ENCODE data around the gene FZD4. TPM values are rescaled to one million over a fixed set of nuclear protein-coding genes. Genes with fewer than 3 reads are reported as not detected.
"Not testable (repeated sequence)": the region's sequence is repeated elsewhere in the genome, so short reads cannot be mapped to it uniquely, and the experiment has no call there.

Gene FZD4
- total RNA-seq, 2 experiments from 2014 or later = not detected

DNA sequence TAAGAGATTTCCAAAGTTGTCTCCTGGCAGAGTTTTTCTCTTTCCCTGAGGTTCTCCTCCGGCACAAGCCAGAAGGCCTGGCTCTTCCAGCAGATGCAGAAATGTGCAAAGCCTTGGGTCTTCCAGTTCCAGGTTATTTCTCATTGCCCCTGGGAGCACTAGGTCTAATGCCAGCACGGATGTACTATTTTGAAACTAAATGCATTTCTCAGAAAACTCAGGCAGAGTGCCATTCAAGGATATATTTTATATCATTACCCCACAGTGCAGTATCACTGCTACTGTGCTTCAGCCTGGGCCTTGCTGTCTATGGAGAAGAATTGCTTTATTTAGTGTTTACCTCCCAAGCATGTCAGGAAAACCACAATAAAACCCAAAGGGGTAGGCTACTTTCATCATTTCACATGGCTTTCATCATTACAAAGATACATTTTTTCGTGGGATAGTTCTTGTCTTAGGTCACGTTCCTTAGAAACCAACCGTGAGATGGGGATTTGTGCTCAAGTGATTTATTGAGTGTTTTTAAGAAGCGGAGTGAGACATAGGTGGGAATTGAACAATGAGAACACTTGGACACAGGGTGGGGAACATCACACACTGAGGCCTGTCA, 22.4 kb upstream of the FZD4 start:
- Mint-ChIP-seq H3K4me3 (no peak overlapping the region), H3K4me1 (ENCODE audit: low read depth) (no peaks in the 10 kb centered on the region), H3K27ac (no peak overlapping the region), H3K27me3 (no peaks in the 10 kb centered on the region), H3K36me3 (ENCODE audit: low read depth) (no peaks in the 10 kb centered on the region), H3K9me3 (peaks cover 9% of the 10 kb centered on the region)
- DNase-seq = no peak
- intact Hi-C loops (cut with DNase I, micrococcal nuclease) = loop anchor here in 1 of 2 experiments (2.0 kb wide), 1 partner anchor 311 kb away; no protein-coding TSS in a partner anchor
- ATAC-seq (ENCODE audit: poor library complexity) = no peak
- ChIA-PET POLR2A (no interaction called here), CTCF (no interaction called here)
- TF ChIP-seq CTCF (IDR thresholded peaks at IDR 0.05) = no peak
- Histone ChIP-seq H3K4me3 (ENCODE audit: low read length) (no peak overlapping the region), H3K4me1 (ENCODE audit: insufficient read depth, low read length) (no peaks in the 10 kb centered on the region), H3K27ac (ENCODE audit: low read depth in 1 of 2, low read length in 2 of 2) (no peak overlapping the region), H3K9me3 (ENCODE audit: control insufficient read depth in 1 of 2, insufficient read depth in 1 of 2, low read length in 2 of 2) (peaks cover 6 to 10% of the 10 kb centered on the region in 2 experiments), H3K36me3 (ENCODE audit: insufficient read depth, low read length) (no peaks in the 10 kb centered on the region), H3K27me3 (ENCODE audit: control insufficient read depth in 1 of 2, insufficient read depth in 2 of 2, low read length in 2 of 2) (no peaks in the 10 kb centered on the region)

DNA sequence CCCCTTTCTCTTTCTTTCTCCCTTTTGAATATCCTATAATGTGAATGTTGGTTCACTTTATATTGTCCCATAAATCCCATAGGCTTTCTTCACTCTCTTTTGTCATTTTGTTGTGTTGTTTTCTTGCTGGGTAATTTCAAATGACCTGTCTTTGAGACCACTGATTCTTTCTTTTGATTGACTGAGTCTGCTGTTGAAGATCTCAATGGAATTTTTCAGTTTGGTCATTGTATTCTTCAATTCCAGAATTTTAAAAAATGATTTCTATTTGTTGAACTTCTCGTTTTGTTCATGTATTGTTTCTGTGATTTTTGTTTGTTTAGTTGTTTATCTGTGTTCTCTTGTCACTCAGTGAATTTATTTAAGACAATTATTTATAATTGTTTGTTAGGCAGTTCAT, 17.5 kb upstream of the FZD4 start:
- no peak for TF ChIP-seq CTCF (IDR thresholded peaks at IDR 0.05)
- no peaks in the 10 kb centered on the region for H3K4me1 ChIP-seq (ENCODE audit: insufficient read depth, low read length)
- no peaks in the 10 kb centered on the region for H3K27me3 ChIP-seq (ENCODE audit: control insufficient read depth in 1 of 2, insufficient read depth in 2 of 2, low read length in 2 of 2)
- intact Hi-C loops (cut with DNase I, micrococcal nuclease) = no loop called here
- H3K36me3 ChIP-seq (ENCODE audit: insufficient read depth, low read length) = no peaks in the 10 kb centered on the region
- peaks cover 10 to 18% of the 10 kb centered on the region in 2 experiments for H3K9me3 ChIP-seq (ENCODE audit: control insufficient read depth in 1 of 2, insufficient read depth in 1 of 2, low read length in 2 of 2)
- POLR2A ChIA-PET = no interaction called here
- H3K9me3 Mint-ChIP-seq = peaks cover 10% of the 10 kb centered on the region
- CTCF ChIA-PET = no interaction called here
- H3K27me3 Mint-ChIP-seq = peaks cover 15% of the 10 kb centered on the region
- H3K4me3 ChIP-seq (ENCODE audit: low read length) = no peak overlapping the region
- no peaks in the 10 kb centered on the region for H3K36me3 Mint-ChIP-seq (ENCODE audit: low read depth)
- no peak overlapping the region for H3K27ac Mint-ChIP-seq
- no peak overlapping the region for H3K4me3 Mint-ChIP-seq
- no peaks in the 10 kb centered on the region for H3K4me1 Mint-ChIP-seq (ENCODE audit: low read depth)
- ATAC-seq (ENCODE audit: poor library complexity) (no peak), DNase-seq (no peak)
- no peak overlapping the region for H3K27ac ChIP-seq (ENCODE audit: low read depth in 1 of 2, low read length in 2 of 2)

GRCh38 chr11:86969258-86969657, 14.1 kb upstream of the FZD4 start:
- Mint-ChIP-seq H3K9me3 (peaks cover 10% of the 10 kb centered on the region), H3K36me3 (ENCODE audit: low read depth) (no peaks in the 10 kb centered on the region), H3K27ac (no peak overlapping the region), H3K4me3 (no peak overlapping the region), H3K27me3 (peaks cover 32% of the 10 kb centered on the region), H3K4me1 (ENCODE audit: low read depth) (no peaks in the 10 kb centered on the region)
- ATAC-seq (ENCODE audit: poor library complexity) (no peak), DNase-seq (no peak)
- Histone ChIP-seq H3K4me3 (ENCODE audit: low read length) (no peak overlapping the region), H3K9me3 (ENCODE audit: control insufficient read depth in 1 of 2, insufficient read depth in 1 of 2, low read length in 2 of 2) (peaks cover 10 to 21% of the 10 kb centered on the region in 2 experiments), H3K36me3 (ENCODE audit: insufficient read depth, low read length) (no peaks in the 10 kb centered on the region), H3K27me3 (ENCODE audit: control insufficient read depth in 1 of 2, insufficient read depth in 2 of 2, low read length in 2 of 2) (peaks cover 0 to 3% of the 10 kb centered on the region in 2 experiments), H3K4me1 (ENCODE audit: insufficient read depth, low read length) (no peaks in the 10 kb centered on the region), H3K27ac (ENCODE audit: low read depth in 1 of 2, low read length in 2 of 2) (no peak overlapping the region)
- ChIA-PET POLR2A (no interaction called here), CTCF (no interaction called here)
- no peak for TF ChIP-seq CTCF (IDR thresholded peaks at IDR 0.05)
- intact Hi-C loops (cut with DNase I, micrococcal nuclease) = no loop called here

- H3K9me3 Mint-ChIP-seq; intact Hi-C loops (cut with DNase I, micrococcal nuclease); H3K27me3 ChIP-seq (ENCODE audit: control insufficient read depth in 1 of 2, insufficient read depth in 2 of 2, low read length in 2 of 2); POLR2A ChIA-PET; DNase-seq; H3K4me3 Mint-ChIP-seq; ATAC-seq (ENCODE audit: poor library complexity); H3K4me1 Mint-ChIP-seq (ENCODE audit: low read depth); H3K4me1 ChIP-seq (ENCODE audit: insufficient read depth, low read length); H3K36me3 ChIP-seq (ENCODE audit: insufficient read depth, low read length); H3K36me3 Mint-ChIP-seq (ENCODE audit: low read depth); CTCF ChIA-PET; H3K27ac Mint-ChIP-seq; H3K27ac ChIP-seq (ENCODE audit: low read depth in 1 of 2, low read length in 2 of 2); H3K4me3 ChIP-seq (ENCODE audit: low read length): not testable (repeated sequence)
- peaks cover 48% of the 10 kb centered on the region for H3K27me3 Mint-ChIP-seq
- peaks cover 1 to 15% of the 10 kb centered on the region in 2 experiments for H3K9me3 ChIP-seq (ENCODE audit: control insufficient read depth in 1 of 2, insufficient read depth in 1 of 2, low read length in 2 of 2)
Observed at GRCh38 chr11:86967601-86968000, 12.4 kb upstream of the FZD4 start.

All from CD4-positive, alpha-beta T cell (primary cell).